Sigmoid colon (tissue), 7 donors: Measurements from ENCODE around the gene GMNC. TPM values are rescaled to one million over a fixed set of nuclear protein-coding genes. Genes with fewer than 3 reads are reported as not detected.
"Not testable (repeated sequence)": the region's sequence is repeated elsewhere in the genome, so short reads cannot be mapped to it uniquely, and the experiment has no call there.

Experiments
- DNase-seq: peaks from one replicate; pipeline ENCODE4 v3.0.0-alpha.2; 2019
- H3K27ac ChIP-seq, 4 donors: fragments of 200-600 bp; sonication (generic); one replicate each; pipeline ENCODE4 v1.5.1; 2016 to 2019; ENCODE audit warnings: mild to moderate bottlenecking in 1 of 4
- H3K27me3 ChIP-seq, 3 donors: fragments of 200-600 bp; sonication (generic); one replicate each; pipeline ENCODE4 v1.5.1; 2019; ENCODE audit warnings: mild to moderate bottlenecking in 1 of 3
- H3K36me3 ChIP-seq, 4 donors: fragments of 200-600 bp; sonication (generic); one replicate each; pipeline ENCODE4 v1.5.1; 2016 to 2019
- H3K4me1 ChIP-seq, 4 donors: fragments of 200-600 bp; sonication (generic); one replicate each; pipeline ENCODE4 v1.5.1; 2017 to 2019
- H3K4me3 ChIP-seq, 4 donors: fragments of 200-600 bp; sonication (generic); one replicate each; pipeline ENCODE4 v1.5.1; 2017 to 2019; ENCODE audit warnings: mild to moderate bottlenecking in 2 of 4, moderate library complexity in 1 of 4
- H3K9me3 ChIP-seq, 4 donors: fragments of 200-600 bp in 3 of 4; sonication (generic) in 3 of 4; one replicate each; pipeline versions ENCODE4 v1.5.1 to v1.6.1; 2013 to 2019
- EP300 ChIP-seq, 4 donors: sonication (generic); formaldehyde crosslinking; IDR thresholded peaks; one replicate each; pipeline ENCODE4 v1.6.1; 2017; ENCODE audit warnings: antibody characterized with exemption in 4 of 4
- POLR2A ChIP-seq, 2 donors: fragments of 450-650 bp; IDR thresholded peaks; one replicate each; pipeline ENCODE4 v1.6.1; 2016; ENCODE audit warnings: antibody characterized with exemption in 2 of 2, mild to moderate bottlenecking in 2 of 2, moderate library complexity in 2 of 2
- POLR2AphosphoS5 ChIP-seq, 4 donors: sonication (generic); formaldehyde crosslinking; IDR thresholded peaks; one replicate each; pipeline ENCODE4 v1.6.1; 2017; ENCODE audit warnings: antibody characterized with exemption in 4 of 4
- WGBS, 2 donors: extraction: QIAGEN DNeasy Blood & Tissue Kit; methylation state at CpG; one replicate each; pipeline ENCODE4 v1.1.7; 2013; 5-methylcytosine and 5-hydroxymethylcytosine counted together
- intact Hi-C: fragments of 100-400 bp; cut with DNase I; formaldehyde crosslinking; loops from one replicate; pipeline ENCODE4 v1.15.1; 2023
- polyA plus RNA-seq, 3 donors: library from polyadenylated mRNA; stranded (reverse); fragments of 200-250 nt; gene quantifications; one replicate each; pipeline ENCODE4 v1.2.3, GENCODE V29; 2013
- total RNA-seq, 4 donors: library from RNA; depleted of rRNA; stranded (reverse); fragments of >200 nt; gene quantifications; one replicate each; pipeline ENCODE4 v1.1.0, GENCODE V29; 2016
- TF ChIP-seq, protein P1 (sequence below), 4 experiments: fragments of 450-650 bp in 3 of 4; fragments of 200-600 bp in 1 of 4; IDR thresholded peaks; one replicate each; pipeline ENCODE4 v1.5.1; 2016 to 2019; ENCODE audit warnings: antibody characterized with exemption in 4 of 4, mild to moderate bottlenecking in 3 of 4, moderate library complexity in 2 of 4
- donor health status: healthy with polysubstance abuse.
- donor health status: Bipolar disorder and iron deficiency.
- donor health status: healthy.

The GMNC gene
- total and polyA plus RNA-seq, 7 donors: 0.01 TPM; not detected in 6

DNA sequence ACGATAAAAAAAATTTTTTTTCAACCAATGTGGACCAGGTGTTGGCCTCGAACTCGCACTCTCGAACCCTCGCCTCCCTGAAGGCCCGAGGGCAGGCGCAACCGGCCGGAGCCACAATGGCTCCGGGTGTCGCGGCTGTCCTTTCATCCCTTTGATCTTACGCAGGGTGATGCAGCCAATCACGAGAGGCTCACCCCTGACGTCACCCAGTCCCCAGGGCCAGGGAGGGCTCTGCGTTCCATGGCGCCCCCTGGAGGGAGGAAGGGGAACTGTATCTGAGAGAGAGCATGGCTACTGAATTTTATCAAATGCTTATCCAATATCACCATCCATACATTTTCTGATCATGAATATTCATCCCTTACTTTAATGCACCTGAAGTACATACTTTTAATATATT lies 15.4 kb upstream of the GMNC start:
- no peaks in the 10 kb centered on the region for H3K9me3 ChIP-seq
- no peak for DNase-seq
- no peaks in the 10 kb centered on the region for H3K36me3 ChIP-seq
- H3K27ac ChIP-seq: no peak overlapping the region
- WGBS, 2 donors: 78 to 86% methylated on average over 17 of the region's 17 CpGs
- intact Hi-C loops: no loop called here
- H3K4me3 ChIP-seq: no peak overlapping the region
- no peaks in the 10 kb centered on the region for H3K4me1 ChIP-seq
- TF ChIP-seq POLR2AphosphoS5 (IDR thresholded peaks at IDR 0.05): no peak
- TF ChIP-seq EP300 (IDR thresholded peaks at IDR 0.05): no peak
- TF ChIP-seq POLR2A (IDR thresholded peaks at IDR 0.05): no peak
- TF ChIP-seq, protein P1, sequence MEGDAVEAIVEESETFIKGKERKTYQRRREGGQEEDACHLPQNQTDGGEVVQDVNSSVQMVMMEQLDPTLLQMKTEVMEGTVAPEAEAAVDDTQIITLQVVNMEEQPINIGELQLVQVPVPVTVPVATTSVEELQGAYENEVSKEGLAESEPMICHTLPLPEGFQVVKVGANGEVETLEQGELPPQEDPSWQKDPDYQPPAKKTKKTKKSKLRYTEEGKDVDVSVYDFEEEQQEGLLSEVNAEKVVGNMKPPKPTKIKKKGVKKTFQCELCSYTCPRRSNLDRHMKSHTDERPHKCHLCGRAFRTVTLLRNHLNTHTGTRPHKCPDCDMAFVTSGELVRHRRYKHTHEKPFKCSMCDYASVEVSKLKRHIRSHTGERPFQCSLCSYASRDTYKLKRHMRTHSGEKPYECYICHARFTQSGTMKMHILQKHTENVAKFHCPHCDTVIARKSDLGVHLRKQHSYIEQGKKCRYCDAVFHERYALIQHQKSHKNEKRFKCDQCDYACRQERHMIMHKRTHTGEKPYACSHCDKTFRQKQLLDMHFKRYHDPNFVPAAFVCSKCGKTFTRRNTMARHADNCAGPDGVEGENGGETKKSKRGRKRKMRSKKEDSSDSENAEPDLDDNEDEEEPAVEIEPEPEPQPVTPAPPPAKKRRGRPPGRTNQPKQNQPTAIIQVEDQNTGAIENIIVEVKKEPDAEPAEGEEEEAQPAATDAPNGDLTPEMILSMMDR (IDR thresholded peaks at IDR 0.05): no peak
- no peaks in the 10 kb centered on the region for H3K27me3 ChIP-seq

DNA sequence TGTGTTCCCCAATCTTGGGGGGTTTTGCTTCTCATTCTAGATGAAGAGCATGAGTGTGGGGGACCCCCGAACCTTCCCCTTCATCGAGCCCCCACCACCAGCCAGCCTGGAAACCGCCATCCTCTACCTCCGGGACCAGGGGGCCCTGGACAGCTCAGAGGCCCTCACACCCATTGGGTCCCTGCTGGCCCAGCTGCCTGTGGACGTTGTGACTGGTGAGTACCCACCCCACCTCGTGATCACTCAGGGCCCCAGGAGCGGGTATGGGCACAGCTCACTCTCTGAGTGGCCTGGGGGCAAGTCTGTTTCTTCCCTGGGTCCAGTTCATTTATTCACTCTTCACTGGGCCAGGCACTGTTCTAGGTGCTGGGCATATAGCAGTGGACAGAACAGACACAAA lies 13.9 kb upstream of the GMNC start:
- H3K4me1 ChIP-seq, H3K27ac ChIP-seq, DNase-seq, H3K9me3 ChIP-seq, H3K27me3 ChIP-seq, H3K36me3 ChIP-seq, H3K4me3 ChIP-seq, intact Hi-C loops: not testable (repeated sequence)
- 90 to 93% methylated on average over 7 of the region's 7 CpGs for WGBS, 2 donors

DNA sequence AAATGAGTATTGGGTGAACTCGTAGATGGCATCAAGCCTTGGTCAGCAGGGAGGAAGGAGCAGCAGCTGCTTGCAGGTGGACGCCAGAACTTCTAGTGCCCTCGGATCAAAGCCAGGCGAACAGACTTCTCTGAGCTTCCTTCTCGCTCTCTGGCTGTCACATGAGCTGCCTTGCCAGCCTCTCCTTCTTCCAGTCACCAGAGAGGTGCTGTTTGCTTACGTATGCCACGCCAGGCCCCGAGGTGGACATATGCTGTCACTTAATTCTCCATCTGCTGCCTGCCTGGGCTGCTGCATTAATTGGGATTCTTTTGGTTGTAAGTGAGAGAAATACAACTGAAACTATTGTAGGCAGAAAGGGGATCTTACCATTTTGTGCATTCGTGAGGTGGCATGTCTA lies 12.6 kb upstream of the GMNC start:
- WGBS, 2 donors: 87 to 94% methylated on average over 9 of the region's 9 CpGs
- intact Hi-C loops: not testable (repeated sequence)

DNA sequence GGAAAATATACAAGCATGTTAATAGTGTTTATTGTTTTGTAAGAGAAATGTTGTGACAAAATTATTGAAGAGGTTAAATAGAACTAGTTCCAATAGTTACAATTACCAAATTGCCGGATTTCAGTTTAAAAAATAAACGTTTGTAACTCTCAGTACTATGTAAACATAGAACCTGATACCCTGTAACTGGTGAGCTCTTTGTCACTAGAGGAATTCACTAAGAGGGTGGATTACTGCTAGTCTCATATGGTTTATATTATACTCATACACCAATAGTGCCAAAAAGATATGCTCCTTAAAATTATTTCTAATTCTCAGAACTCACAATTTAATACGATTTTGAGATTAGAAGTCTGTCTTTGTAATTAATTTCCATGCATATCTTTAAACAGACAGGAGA lies 7.6 kb upstream of the GMNC start:
- WGBS, 2 donors: 55 to 61% methylated on average over 3 of the region's 3 CpGs
- intact Hi-C loops: no loop called here
- no peaks in the 10 kb centered on the region for H3K9me3 ChIP-seq

More for the DNA sequence above, 12.6 kb upstream of the GMNC start:
- not testable (repeated sequence) for DNase-seq, H3K27ac ChIP-seq, H3K27me3 ChIP-seq, H3K9me3 ChIP-seq, H3K36me3 ChIP-seq, H3K4me1 ChIP-seq, H3K4me3 ChIP-seq

DNA sequence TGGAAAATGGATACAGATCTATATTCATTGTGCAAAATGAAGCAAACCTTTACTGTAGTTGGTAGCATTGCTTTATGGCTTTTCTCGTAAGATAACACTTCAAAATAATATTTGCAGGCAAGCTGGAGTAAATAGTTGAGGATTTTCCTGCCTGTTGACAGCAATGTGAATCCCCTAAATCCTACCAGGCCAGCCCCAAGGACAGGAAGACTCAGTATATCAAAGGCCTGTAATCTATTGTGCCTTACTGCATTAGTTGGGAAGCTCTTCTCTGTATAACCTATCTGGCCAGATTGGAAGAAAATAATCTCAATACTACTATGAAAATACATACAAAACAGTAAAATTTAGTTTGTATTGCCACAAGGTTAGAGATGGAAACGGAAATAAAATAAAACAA lies 4.6 kb upstream of the GMNC start:
- Histone ChIP-seq H3K4me1 (peaks cover 0 to 9% (median 0%) of the 10 kb centered on the region in 4 donors), H3K27ac (no peak overlapping the region), H3K9me3 (no peaks in the 10 kb centered on the region), H3K27me3 (no peaks in the 10 kb centered on the region), H3K4me3 (no peak overlapping the region), H3K36me3 (no peaks in the 10 kb centered on the region)
- TF ChIP-seq POLR2AphosphoS5 (IDR thresholded peaks at IDR 0.05): no peak
- TF ChIP-seq, protein P1 (IDR thresholded peaks at IDR 0.05): no peak
- no peak for TF ChIP-seq POLR2A (IDR thresholded peaks at IDR 0.05)
- no peak for TF ChIP-seq EP300 (IDR thresholded peaks at IDR 0.05)
- 69 to 81% methylated on average over 2 of the region's 2 CpGs for WGBS, 2 donors
- DNase-seq: no peak
- intact Hi-C loops: no loop called here

More for the DNA sequence above, 7.6 kb upstream of the GMNC start:
- Histone ChIP-seq H3K4me3 (no peak overlapping the region), H3K27ac (no peak overlapping the region), H3K36me3 (no peaks in the 10 kb centered on the region), H3K27me3 (no peaks in the 10 kb centered on the region), H3K4me1 (no peaks in the 10 kb centered on the region)
- TF ChIP-seq, protein P1 (IDR thresholded peaks at IDR 0.05): no peak
- TF ChIP-seq EP300 (IDR thresholded peaks at IDR 0.05) (no peak), POLR2A (IDR thresholded peaks at IDR 0.05) (no peak), POLR2AphosphoS5 (IDR thresholded peaks at IDR 0.05) (no peak)
- no peak for DNase-seq

DNA sequence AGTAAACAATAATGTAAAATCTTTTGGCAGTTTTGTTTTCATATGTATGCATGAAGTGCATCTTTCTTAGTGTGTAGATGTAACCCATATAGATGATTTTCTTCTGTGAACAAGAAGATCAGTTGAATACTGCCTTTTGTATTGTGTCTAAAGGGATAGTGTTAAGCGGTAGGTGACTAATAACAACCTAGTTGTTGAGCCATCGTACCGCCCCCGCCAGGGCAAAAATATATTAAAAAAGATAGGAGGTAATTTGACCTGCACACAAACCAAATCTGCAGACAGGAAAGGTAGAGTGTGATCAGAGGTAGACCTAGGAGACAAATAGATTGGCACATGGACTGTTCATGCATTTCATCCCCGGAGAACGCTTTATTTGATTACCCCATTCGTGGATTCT lies 3.3 kb upstream of the GMNC start:
- Histone ChIP-seq H3K27me3 (no peaks in the 10 kb centered on the region), H3K27ac (no peak overlapping the region), H3K36me3 (no peaks in the 10 kb centered on the region), H3K9me3 (no peaks in the 10 kb centered on the region), H3K4me3 (no peak overlapping the region), H3K4me1 (peaks cover 0 to 9% (median 0%) of the 10 kb centered on the region in 4 donors)
- intact Hi-C loops: no loop called here
- WGBS, 2 donors: 68 to 81% methylated on average over 7 of the region's 7 CpGs
- no peak for DNase-seq
- TF ChIP-seq POLR2AphosphoS5 (IDR thresholded peaks at IDR 0.05) (no peak), POLR2A (IDR thresholded peaks at IDR 0.05) (no peak), EP300 (IDR thresholded peaks at IDR 0.05) (no peak)
- TF ChIP-seq, protein P1 (IDR thresholded peaks at IDR 0.05): no peak
